ENCODE results near the gene MALSU1.
"Not testable (repeated sequence)": the region's sequence is repeated elsewhere in the genome, so short reads cannot be mapped to it uniquely, and the experiment has no call there.

MALSU1 gene

DNA sequence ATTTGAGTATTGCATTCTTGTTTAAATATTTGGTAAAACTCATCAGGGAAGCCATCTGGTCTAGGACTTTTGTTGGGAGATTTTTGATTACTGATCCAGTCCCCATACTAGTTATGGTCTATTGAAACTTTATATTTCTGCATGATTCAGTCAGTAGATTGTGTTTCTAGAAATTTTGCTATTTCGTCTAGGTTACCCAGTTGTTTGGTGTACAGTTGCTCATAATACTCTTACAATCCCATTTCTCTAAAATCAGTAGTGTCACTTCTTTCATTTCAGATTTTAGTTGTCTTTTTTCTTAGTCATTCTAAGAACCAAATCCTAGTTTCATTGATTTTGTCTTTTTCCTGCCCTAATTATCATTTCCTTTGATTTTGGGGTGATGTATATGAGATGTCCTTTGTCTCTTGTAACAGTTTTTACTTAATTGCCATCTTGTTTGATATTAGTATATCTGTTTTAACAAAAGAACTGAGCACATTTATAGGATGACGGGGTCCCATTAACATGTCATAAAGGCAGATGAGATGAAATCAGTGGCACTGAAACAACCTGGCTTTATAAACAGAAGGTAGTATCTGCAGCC lies 7.9 kb downstream of the MALSU1 start:
- TF ChIP-seq, protein P1, sequence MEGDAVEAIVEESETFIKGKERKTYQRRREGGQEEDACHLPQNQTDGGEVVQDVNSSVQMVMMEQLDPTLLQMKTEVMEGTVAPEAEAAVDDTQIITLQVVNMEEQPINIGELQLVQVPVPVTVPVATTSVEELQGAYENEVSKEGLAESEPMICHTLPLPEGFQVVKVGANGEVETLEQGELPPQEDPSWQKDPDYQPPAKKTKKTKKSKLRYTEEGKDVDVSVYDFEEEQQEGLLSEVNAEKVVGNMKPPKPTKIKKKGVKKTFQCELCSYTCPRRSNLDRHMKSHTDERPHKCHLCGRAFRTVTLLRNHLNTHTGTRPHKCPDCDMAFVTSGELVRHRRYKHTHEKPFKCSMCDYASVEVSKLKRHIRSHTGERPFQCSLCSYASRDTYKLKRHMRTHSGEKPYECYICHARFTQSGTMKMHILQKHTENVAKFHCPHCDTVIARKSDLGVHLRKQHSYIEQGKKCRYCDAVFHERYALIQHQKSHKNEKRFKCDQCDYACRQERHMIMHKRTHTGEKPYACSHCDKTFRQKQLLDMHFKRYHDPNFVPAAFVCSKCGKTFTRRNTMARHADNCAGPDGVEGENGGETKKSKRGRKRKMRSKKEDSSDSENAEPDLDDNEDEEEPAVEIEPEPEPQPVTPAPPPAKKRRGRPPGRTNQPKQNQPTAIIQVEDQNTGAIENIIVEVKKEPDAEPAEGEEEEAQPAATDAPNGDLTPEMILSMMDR (conservative IDR thresholded peaks at IDR 0.05; ENCODE audit: low read depth), result no peak
- no peak for DNase-seq (ENCODE audit: low spot score)
- CTCF ChIA-PET, result no interaction called here
- POLR2A ChIA-PET (ENCODE audit: low non-redundant PET), result no interaction called here
- no peak overlapping the region for H3K27ac ChIP-seq

DNA sequence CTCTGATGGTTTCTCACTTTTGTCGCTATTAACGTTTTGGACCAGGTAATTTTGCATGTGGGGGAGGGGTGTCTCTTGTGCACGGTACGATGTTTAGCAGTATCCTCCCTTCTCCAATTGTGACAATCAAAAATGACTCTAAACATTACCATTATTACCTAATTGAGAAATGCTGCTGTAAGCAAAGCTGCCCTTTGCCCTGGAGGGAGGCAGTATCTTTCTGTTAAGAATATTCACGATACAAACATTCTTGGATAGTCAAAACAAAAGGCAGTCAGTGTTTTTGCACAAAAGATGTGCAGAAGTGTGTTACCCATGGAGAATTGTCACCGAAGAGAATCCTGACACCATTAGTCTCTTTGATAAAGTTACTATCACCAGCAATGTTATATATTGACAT lies 9.6 kb downstream of the MALSU1 start:
- no peak for DNase-seq (ENCODE audit: low spot score)
- TF ChIP-seq, protein P1 (conservative IDR thresholded peaks at IDR 0.05; ENCODE audit: low read depth), result no peak
- CTCF ChIA-PET, result no interaction called here
- no peak overlapping the region for H3K27ac ChIP-seq
- POLR2A ChIA-PET (ENCODE audit: low non-redundant PET), result no interaction called here

DNA sequence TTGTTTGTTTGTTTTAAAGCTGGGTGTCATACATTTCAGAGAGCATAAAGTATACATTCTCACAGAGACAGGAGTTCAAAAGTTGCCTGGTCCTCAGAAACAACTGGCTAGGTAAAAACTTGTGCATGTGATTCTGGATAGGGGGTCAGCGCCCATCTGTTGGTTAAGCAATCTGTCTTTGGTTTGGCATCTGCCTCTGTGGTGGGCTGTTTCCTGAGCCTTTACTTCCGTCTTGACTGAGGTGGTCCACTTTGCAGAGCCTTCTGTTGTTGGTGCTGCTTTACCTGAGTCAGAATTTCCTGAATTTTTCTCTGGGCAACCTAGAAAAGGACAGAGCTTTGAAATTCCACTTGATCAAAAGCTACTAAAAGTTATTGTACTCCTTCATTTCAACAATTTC lies 13.0 kb downstream of the MALSU1 start:
- CTCF ChIA-PET, result interaction anchor here (1.0 kb wide), 1 partner anchor 36 kb away, joined by 3 read pairs; no protein-coding TSS in a partner anchor
- DNase-seq (ENCODE audit: low spot score); POLR2A ChIA-PET (ENCODE audit: low non-redundant PET): not testable (repeated sequence)

DNA sequence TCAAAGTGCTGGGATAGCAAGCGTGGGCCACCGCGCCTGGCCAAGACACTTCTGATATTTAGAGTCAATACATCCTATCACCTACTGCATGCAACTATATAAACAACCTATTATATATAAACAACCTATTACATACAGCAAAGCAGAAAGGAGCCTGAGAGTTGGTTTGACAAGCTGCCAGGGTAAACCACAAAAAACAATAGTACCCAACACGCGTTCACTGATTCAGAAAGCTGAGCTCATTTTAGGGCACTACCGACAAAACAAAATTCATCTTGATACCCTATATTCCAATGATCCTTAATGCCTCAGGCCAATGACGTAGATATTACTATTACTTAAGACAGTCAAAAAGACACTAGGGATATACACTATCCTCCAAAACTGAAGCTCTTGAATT lies 16.2 kb downstream of the MALSU1 start:
- TF ChIP-seq, protein P1 (conservative IDR thresholded peaks at IDR 0.05; ENCODE audit: low read depth), result no peak
- POLR2A ChIA-PET (ENCODE audit: low non-redundant PET), result no interaction called here
- DNase-seq (ENCODE audit: low spot score), result no peak
- no peak overlapping the region for H3K27ac ChIP-seq
- CTCF ChIA-PET, result interaction anchor here (0.9 to 1.4 kb wide), 2 partner anchors 11 to 42 kb away, joined by 4 to 5 read pairs; no protein-coding TSS in a partner anchor

More for the DNA sequence above, 13.0 kb downstream of the MALSU1 start:
- H3K27ac ChIP-seq, result not testable (repeated sequence)

- ChIA-PET POLR2A (ENCODE audit: low non-redundant PET) (no interaction called here), CTCF (no interaction called here)
- TF ChIP-seq, protein P1 (conservative IDR thresholded peaks at IDR 0.05; ENCODE audit: low read depth), result no peak
- no peak overlapping the region for H3K27ac ChIP-seq
- no peak for DNase-seq (ENCODE audit: low spot score)
These were observed 32.0 kb downstream of the MALSU1 start for GRCh38 chr7:23331132-23331531.

DNA sequence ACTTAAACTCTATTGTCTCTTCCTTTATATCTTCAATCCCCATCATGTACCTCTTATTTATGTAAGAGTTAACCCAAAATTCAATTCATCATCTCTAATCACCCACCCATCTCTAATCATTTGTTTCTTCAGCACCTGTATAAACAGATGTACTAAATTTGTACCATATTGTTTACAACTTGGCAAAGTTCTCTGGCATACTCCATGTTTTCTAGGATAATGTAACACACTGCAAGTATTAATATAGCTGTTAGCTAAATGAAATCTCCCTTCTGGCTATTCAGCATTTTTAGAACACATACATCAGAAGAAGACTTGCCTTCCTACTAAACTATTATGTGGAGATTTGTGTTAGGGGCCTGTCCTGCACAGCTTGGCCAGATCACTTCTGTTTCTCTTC lies 33.1 kb downstream of the MALSU1 start:
- no peak overlapping the region for H3K27ac ChIP-seq
- ChIA-PET CTCF (interaction anchor here (0.6 kb wide), 1 partner anchor 151 kb away, joined by 5 read pairs; no protein-coding TSS in a partner anchor), POLR2A (ENCODE audit: low non-redundant PET) (no interaction called here)
- TF ChIP-seq, protein P1 (conservative IDR thresholded peaks at IDR 0.05; ENCODE audit: low read depth), result no peak
- DNase-seq (ENCODE audit: low spot score), result no peak

GRCh38 chr7:23332910-23333612 lies 33.9 kb downstream of the MALSU1 start:
- POLR2A ChIA-PET (ENCODE audit: low non-redundant PET), result no interaction called here

More at GRCh38 chr7:23332910-23333612, 33.9 kb downstream of the MALSU1 start:
- CTCF ChIA-PET, result interaction anchor here (0.7 kb wide), 1 partner anchor 185 kb away, joined by 3 read pairs; no protein-coding TSS in a partner anchor
- no peak overlapping the region for H3K27ac ChIP-seq
- no peak for DNase-seq (ENCODE audit: low spot score)
- TF ChIP-seq, protein P1 (conservative IDR thresholded peaks at IDR 0.05; ENCODE audit: low read depth), result no peak
